ENCODE measurements around the gene DNAJB6. TPM values are rescaled to one million over a fixed set of nuclear protein-coding genes. Genes with fewer than 3 reads are reported as not detected.

The DNAJB6 gene
- total RNA-seq, 2 experiments from 2014 or later: 56.4 to 65.9 TPM

GRCh38 chr7:157429680-157430224 lies 92.9 kb downstream of the DNAJB6 start:
- no TSS peak for BruUV-seq (replicated peaks)
- Histone ChIP-seq H3K79me2 (ENCODE audit: insufficient read depth, low read depth, low read length) (no peaks in the 10 kb centered on the region), H3K27ac (ENCODE audit: low read depth, low read length, poor library complexity, severe bottlenecking) (no peak overlapping the region), H3K4me2 (ENCODE audit: low read length) (no peak overlapping the region), H3K36me3 (ENCODE audit: insufficient read depth, low read length) (no peaks in the 10 kb centered on the region), H3K9me3 (ENCODE audit: low read length) (no peaks in the 10 kb centered on the region), H3K9me2 (ENCODE audit: insufficient read depth, low read length) (no peaks in the 10 kb centered on the region), H2AFZ (ENCODE audit: low read length) (no peak overlapping the region), H4K20me1 (ENCODE audit: insufficient read depth, low read length) (no peaks in the 10 kb centered on the region), H3K4me1 (ENCODE audit: insufficient read depth, low read length, poor library complexity, severe bottlenecking) (no peaks in the 10 kb centered on the region), H3K4me3 (ENCODE audit: low read depth, low read length, poor library complexity, severe bottlenecking) (no peak overlapping the region)
- TF ChIP-seq EZH2phosphoT487 (IDR thresholded peaks at IDR 0.05; ENCODE audit: borderline replicate concordance, low read depth, low read length) (no peak), CTCF (conservative IDR thresholded peaks at IDR 0.05; ENCODE audit: low read length) (no peak)
- intact Hi-C loops (cut with micrococcal nuclease; ENCODE audit: unreplicated experiment): loop anchor here (10.0 kb wide), 1 partner anchor 255 kb away; no protein-coding TSS in a partner anchor
- ChIA-PET POLR2A (no interaction called here), CTCF (ENCODE audit: unreplicated experiment) (no interaction called here)
- no peak for DNase-seq (ENCODE audit: low spot score)

DNA sequence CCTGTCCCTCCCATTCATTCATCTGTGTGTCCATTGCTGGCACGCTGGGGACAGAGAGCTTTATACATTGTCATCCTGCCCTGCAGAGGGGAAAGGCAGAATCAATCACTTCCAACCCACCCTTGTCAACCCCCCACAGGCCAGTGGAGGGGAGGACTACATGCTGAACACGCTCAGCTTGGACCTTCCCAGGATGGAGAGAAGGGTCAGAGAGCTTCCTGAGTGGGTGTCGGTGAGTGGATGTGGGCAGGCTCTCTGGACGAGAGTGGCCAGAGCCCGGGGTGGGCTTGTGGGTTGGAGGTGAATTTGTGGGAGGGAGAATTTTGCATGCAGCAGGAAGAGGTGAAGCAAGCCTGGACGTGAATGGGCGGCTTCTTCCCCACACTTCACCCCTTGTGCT lies 93.9 kb downstream of the DNAJB6 start:
- DNase-seq (ENCODE audit: low spot score): no peak
- Histone ChIP-seq H3K79me2 (ENCODE audit: insufficient read depth, low read depth, low read length) (no peaks in the 10 kb centered on the region), H4K20me1 (ENCODE audit: insufficient read depth, low read length) (no peaks in the 10 kb centered on the region), H3K36me3 (ENCODE audit: insufficient read depth, low read length) (no peaks in the 10 kb centered on the region), H3K4me3 (ENCODE audit: low read depth, low read length, poor library complexity, severe bottlenecking) (no peak overlapping the region), H3K9me3 (ENCODE audit: low read length) (no peaks in the 10 kb centered on the region), H3K27ac (ENCODE audit: low read depth, low read length, poor library complexity, severe bottlenecking) (no peak overlapping the region), H3K4me2 (ENCODE audit: low read length) (no peak overlapping the region), H2AFZ (ENCODE audit: low read length) (no peak overlapping the region), H3K9me2 (ENCODE audit: insufficient read depth, low read length) (no peaks in the 10 kb centered on the region), H3K4me1 (ENCODE audit: insufficient read depth, low read length, poor library complexity, severe bottlenecking) (no peaks in the 10 kb centered on the region)
- ChIA-PET POLR2A (no interaction called here), CTCF (ENCODE audit: unreplicated experiment) (no interaction called here)
- intact Hi-C loops (cut with micrococcal nuclease; ENCODE audit: unreplicated experiment): loop anchor here (10.0 kb wide), 1 partner anchor 254 kb away; no protein-coding TSS in a partner anchor
- no peak for TF ChIP-seq EZH2phosphoT487 (IDR thresholded peaks at IDR 0.05; ENCODE audit: borderline replicate concordance, low read depth, low read length)
- TF ChIP-seq CTCF (conservative IDR thresholded peaks at IDR 0.05; ENCODE audit: low read length): no peak
- BruUV-seq (replicated peaks): no TSS peak

DNA sequence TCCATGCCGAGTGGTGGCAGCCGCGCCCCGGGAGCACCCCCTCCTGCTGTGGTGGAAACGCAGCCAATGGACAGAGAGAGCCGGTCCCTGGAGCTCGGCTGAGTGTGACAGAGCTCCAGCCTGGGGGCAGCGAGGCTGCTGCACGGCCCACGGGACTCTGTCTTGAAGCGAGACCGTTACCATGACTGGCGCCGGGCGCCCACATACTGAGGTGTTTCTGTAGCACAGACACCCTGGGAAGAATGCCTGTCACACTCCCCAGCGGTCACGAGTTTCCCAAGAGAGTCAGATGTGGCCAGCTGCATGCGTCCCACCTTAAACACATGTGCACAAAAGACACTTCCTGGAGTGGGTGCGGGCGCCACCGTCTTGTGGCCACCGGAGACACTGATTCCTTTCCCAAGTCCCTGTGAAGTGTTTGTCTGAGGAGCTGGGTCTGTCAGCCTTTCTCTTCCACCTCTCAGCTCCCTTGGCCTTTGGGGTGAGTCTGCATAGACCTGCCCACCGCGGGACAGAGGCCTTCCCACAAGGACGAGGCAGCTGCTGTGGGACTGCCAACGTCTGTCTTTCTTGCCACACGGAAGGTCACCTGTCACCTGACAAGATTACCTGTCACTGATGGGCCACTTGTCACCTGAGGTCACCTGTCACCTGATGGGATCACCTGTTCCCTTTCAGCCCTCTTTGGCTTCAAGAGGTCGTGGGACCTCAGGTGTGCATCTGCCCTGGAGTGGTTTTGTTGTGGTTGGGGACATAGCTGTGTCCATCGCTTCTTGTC lies 94.6 kb downstream of the DNAJB6 start:
- intact Hi-C loops (cut with micrococcal nuclease; ENCODE audit: unreplicated experiment): loop anchor here (10.0 kb wide), 1 partner anchor 253 kb away; no protein-coding TSS in a partner anchor
- ChIA-PET CTCF (ENCODE audit: unreplicated experiment) (interaction anchor here (0.5 kb wide), 1 partner anchor 1838 kb away, joined by 5 read pairs; no protein-coding TSS in a partner anchor), POLR2A (interaction anchor here (1.1 kb wide), 1 partner anchor 44 kb away, joined by 5 read pairs; no protein-coding TSS in a partner anchor)
- Histone ChIP-seq H2AFZ (ENCODE audit: low read length) (no peak overlapping the region), H3K4me2 (ENCODE audit: low read length) (no peak overlapping the region), H3K27ac (ENCODE audit: low read depth, low read length, poor library complexity, severe bottlenecking) (no peak overlapping the region), H3K9me2 (ENCODE audit: insufficient read depth, low read length) (no peaks in the 10 kb centered on the region), H3K79me2 (ENCODE audit: insufficient read depth, low read depth, low read length) (no peaks in the 10 kb centered on the region), H3K4me1 (ENCODE audit: insufficient read depth, low read length, poor library complexity, severe bottlenecking) (no peaks in the 10 kb centered on the region), H4K20me1 (ENCODE audit: insufficient read depth, low read length) (no peaks in the 10 kb centered on the region), H3K36me3 (ENCODE audit: insufficient read depth, low read length) (no peaks in the 10 kb centered on the region), H3K4me3 (ENCODE audit: low read depth, low read length, poor library complexity, severe bottlenecking) (no peak overlapping the region), H3K9me3 (ENCODE audit: low read length) (no peaks in the 10 kb centered on the region)
- BruUV-seq (replicated peaks): no TSS peak
- no peak for DNase-seq (ENCODE audit: low spot score)
- TF ChIP-seq CTCF (conservative IDR thresholded peaks at IDR 0.05; ENCODE audit: low read length) (no peak), EZH2phosphoT487 (IDR thresholded peaks at IDR 0.05; ENCODE audit: borderline replicate concordance, low read depth, low read length) (no peak)
